HG03159 (cell line): Measurements from ENCODE around the gene ALG3.

Experiments
- ATAC-seq: cut with Tn5 transposase; IDR thresholded peaks from one replicate; pipeline ENCODE4 v1.9.1; 2021; ENCODE audit warnings: mild to moderate bottlenecking, moderate library complexity; ENCODE audit not compliant: unreplicated experiment

ALG3 gene

GRCh38 chr3:184236033-184236410, 12.7 kb downstream of the ALG3 start:
- no peak for ATAC-seq

DNA sequence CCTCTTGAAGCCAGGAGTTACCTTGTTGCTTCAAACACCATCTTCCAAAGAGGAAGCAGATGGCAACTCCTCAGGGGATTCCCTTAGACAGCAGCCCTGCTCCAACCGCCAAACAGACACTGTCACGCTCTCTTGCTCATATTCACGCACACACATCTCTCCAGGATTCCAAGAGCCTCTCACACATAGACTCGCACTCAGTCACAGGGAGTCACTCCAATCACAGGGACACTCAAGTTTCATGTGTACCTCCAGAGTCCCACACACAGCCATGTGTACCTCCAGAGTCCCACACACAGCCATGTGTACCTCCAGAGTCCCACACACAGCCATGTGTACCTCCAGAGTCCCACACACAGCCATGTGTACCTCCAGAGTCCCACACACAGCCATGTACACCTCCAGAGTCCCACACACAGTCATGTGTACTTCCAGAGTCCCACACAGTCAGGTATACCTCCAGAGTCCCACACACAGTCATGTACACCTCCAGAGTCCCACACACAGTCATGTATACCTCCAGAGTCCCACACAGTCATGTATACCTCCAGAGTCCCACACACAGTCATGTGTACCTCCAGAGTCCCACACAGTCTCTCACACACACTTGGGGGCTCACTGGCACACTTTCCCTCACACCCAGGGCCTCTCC, 13.3 kb downstream of the ALG3 start:
- ATAC-seq: no peak

DNA sequence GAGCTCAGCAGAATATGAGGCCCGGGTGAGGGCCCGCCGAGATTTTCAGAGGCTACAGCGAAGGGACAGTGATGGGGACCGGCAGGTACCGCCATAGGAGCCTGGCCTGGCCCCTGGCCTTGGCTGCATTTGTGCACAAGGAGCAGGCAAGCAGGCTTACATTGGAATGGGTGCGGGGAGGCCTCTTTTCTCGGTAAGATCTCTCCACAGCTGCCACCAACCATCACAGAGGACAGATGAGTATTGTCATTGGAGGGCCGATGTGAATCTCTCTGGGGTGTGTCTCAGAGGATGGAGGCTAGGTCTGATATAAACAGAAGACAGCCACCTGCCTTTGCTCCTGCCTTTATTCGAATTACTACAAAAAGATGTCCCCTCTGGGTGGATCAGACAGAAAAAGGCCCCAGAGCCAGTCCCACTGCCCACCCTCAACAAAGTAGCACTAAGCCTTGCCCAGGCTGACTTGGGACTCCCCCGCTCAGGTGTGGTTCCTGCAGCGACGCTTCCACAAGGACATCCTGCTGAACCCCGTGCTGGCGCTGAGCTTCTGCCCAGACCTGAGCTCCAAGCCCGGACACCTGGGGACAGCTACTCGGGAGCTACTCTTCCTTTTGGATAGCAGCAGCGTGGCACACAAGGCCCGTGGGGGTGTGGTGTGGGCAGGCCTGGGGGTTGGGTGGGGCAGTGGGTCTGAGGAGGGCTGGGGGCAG, 13.9 kb downstream of the ALG3 start:
- no peak for ATAC-seq

GRCh38 chr3:184234224-184234623, 14.5 kb downstream of the ALG3 start:
- no peak for ATAC-seq

GRCh38 chr3:184233127-184233843, 15.5 kb downstream of the ALG3 start:
- no peak for ATAC-seq

- no peak for ATAC-seq
Observed at GRCh38 chr3:184231671-184232070, 17.1 kb downstream of the ALG3 start.

DNA sequence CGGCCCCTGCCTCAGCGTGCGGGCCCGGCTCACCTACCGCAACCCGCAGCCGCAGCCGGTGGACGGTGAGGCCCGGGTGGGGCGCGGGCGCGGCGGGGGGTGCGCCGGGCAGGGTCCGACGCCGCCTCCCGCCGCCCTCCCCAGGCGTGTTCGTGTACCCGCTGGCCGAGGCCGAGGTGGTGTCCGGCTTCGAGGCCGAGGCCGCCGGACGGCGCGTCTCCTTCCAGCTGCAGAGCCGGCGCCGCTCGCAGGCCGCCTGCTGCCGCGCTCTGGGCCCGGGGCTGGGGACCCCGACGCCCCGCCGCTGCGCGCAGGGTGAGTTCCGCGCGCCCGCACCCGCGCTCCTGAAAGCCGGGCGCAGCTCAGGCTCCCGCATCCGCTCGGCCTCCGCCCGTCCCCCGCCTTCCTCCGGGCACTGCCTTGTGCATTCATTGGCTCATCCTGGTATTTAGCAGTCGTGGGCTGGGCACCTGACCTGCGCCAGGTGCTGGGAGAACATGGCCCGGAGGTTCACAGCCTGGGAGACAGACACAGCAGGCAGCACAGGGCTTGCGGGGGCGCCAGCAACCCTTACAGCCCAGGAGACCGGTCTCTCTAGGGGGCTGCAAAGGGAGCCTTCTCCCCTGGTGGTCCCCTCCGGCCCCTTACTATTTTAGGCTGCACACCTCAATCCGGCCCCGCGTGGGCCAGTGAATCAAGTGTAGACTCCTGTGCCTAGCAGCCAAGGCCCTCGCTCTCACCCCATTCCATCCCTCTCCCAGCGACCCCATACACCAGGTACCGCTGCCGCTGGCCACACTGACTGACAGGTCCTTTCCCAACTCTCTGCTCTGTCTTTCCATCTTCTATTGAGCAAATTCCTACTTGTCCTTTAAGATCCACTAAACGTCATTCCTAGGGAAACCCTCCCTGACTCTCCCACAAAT, 17.9 kb downstream of the ALG3 start:
- no peak for ATAC-seq

GRCh38 chr3:184230081-184230602, 18.6 kb downstream of the ALG3 start:
- no peak for ATAC-seq

- ATAC-seq: peak; percentile 84
Observed at GRCh38 chr3:184229394-184230080, 19.2 kb downstream of the ALG3 start, which contains the start of gene VWA5B2. Gene VWA5B2, plus strand, starts transcription at chr3:184229585. Its CDS starts 944 bp downstream, at chr3:184230529.

DNA sequence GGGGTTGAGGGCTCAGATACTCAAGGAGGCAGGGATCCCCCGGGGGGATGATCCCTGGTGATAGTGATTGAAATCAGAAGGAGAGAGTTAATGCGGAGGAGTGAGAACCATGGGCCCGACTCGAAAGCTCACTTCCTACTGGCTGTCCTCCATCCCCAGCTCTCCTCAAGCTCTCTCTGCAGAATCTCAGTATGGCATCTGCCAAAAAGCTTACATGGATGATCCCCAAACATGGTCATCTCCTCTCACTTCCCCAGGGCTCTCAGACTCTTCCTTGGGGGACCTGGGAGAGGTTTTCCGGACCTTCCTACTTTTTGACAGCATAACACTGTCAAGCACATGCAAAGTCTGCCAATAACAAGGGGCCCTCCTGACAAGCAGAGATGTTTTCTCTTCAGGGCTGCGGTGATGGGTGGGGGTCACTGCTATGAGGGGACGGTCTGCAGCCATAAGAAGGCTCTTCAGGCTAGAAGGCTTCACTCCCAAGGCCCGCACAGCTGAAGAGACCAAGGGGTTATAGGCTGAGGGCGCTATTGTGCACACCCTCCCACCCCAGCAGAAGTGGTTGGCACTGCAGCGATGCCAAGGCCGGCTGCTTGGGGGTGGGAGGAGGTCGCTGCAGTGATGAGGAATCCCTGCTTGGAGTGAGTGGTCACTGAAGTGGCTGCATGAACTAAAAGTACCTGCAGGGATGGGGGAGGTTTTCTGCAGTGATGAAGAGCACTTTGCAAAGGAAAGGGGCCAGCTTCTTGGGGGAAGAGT, 20.2 kb downstream of the ALG3 start:
- no peak for ATAC-seq

- ATAC-seq: no peak
Observed at GRCh38 chr3:184227481-184227935, 21.3 kb downstream of the ALG3 start.

DNA sequence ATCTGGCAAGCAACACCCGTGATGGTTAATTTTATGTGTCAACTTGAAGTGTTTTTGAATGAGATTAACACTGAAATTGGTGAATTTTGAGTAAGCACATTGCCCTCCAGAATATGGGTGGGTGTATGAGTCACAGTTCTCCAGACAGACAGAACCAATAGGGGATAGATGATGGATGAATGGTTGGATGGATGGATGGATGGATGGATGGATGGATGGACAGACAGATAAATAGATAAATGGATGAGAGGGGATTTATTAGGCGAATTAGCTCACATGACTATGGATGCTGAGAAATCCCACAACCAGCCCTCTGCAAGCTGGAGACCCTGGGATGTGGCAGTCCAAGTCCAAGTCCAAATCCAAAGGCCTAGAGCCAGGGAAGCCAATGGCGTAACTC, 24.8 kb downstream of the ALG3 start:
- no peak for ATAC-seq

- no peak for ATAC-seq
Observed at GRCh38 chr3:184222521-184222920, 26.2 kb downstream of the ALG3 start.

- ATAC-seq: no peak
Observed at GRCh38 chr3:184218814-184219213, 29.9 kb downstream of the ALG3 start.

DNA sequence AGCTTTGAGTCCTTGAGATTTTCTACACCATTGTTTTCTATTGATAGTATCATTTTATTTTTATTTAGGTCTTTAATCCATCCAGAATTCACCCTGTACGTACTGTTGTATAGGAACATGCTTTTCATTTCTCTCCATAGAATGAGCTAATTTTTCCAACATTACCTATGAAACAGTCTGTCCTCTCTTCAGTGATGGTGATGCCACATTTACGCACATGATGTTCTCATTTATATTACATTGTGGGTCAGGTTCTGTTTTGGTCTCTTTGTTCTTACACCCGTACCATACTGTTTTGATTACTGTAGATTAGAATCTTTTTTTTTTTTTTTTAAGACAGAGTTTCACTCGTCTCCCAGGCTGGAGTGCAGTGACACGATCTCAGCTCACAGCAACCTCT, 37.0 kb downstream of the ALG3 start:
- no peak for ATAC-seq

- ATAC-seq: no peak
Observed at GRCh38 chr3:184211297-184211696, 37.5 kb downstream of the ALG3 start.

GRCh38 chr3:184209146-184209923, 39.4 kb downstream of the ALG3 start:
- ATAC-seq: no peak

DNA sequence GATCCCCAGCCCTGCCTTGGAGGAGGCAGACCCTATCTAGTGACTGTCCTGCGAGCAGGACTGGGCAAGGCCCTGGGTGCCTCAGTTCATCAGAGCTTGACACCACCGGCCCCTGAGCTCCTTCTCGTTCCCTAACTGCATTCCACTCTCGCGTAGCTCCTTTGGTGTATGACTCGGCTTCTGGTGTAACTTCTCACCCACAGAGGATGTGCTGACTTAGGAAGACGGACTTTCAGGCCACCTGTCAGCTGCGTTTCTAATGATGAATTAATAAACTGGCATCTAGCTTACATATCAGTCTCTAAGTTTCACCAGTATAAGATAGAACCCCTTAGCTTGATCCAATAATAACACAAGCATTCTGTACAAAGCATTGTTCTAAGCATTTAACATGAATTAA, 45.2 kb downstream of the ALG3 start:
- ATAC-seq: no peak
